Activated naive CD8-positive, alpha-beta T cell treated with anti-CD3 and anti-CD28 coated beads, Interleukin-2, amount 10 ng/mL, durations not matched to agents 7 days and 5 days (primary cell): ENCODE measurements around the gene KIF22. TPM values are rescaled to one million over a fixed set of nuclear protein-coding genes. Genes with fewer than 3 reads are reported as not detected.
"Not testable (repeated sequence)": the region's sequence is repeated elsewhere in the genome, so short reads cannot be mapped to it uniquely, and the experiment has no call there.

ENCODE experiments used
- ATAC-seq: fragments of 150-1000 bp; cut with Tn5 transposase; one replicate; pipeline ENCODE4 v1.10.0; 2021; ENCODE audit warnings: low read depth, moderate library complexity
- POLR2A ChIA-PET: fragments of 350-600 bp; sonication (Branson Sonifier 250); formaldehyde crosslinking; loops from one replicate; lab custom pipeline; 2021; ENCODE audit warnings: antibody characterized with exemption; lab: Charles Lee
- DNase-seq: peaks from one replicate; pipeline ENCODE4 v3.0.0; 2021
- H3K27ac Mint-ChIP-seq: one replicate; pipeline ENCODE4 v1.8.0; 2022; ENCODE audit warnings: mild to moderate bottlenecking, mixed read lengths
- H3K27me3 Mint-ChIP-seq: one replicate; pipeline ENCODE4 v1.8.0; 2022; ENCODE audit warnings: mild to moderate bottlenecking, moderate library complexity, mixed read lengths
- H3K36me3 Mint-ChIP-seq: one replicate; pipeline ENCODE4 v1.8.0; 2021; ENCODE audit warnings: mild to moderate bottlenecking, mixed read lengths
- H3K4me1 Mint-ChIP-seq: one replicate; pipeline ENCODE4 v1.8.0; 2021; ENCODE audit warnings: mixed read lengths
- H3K4me3 Mint-ChIP-seq: one replicate; pipeline ENCODE4 v1.8.0; 2022; ENCODE audit warnings: mild to moderate bottlenecking, moderate library complexity, mixed read lengths
- H3K9me3 Mint-ChIP-seq: one replicate; pipeline ENCODE4 v1.8.0; 2021; ENCODE audit warnings: mixed read lengths
- total RNA-seq, 2 experiments: library from RNA; stranded (reverse); gene quantifications; one replicate each; pipeline ENCODE4 v1.2.3, GENCODE V29; 2021

Gene KIF22
- total RNA-seq, 2 experiments from 2014 or later, result 191 to 199 TPM

DNA sequence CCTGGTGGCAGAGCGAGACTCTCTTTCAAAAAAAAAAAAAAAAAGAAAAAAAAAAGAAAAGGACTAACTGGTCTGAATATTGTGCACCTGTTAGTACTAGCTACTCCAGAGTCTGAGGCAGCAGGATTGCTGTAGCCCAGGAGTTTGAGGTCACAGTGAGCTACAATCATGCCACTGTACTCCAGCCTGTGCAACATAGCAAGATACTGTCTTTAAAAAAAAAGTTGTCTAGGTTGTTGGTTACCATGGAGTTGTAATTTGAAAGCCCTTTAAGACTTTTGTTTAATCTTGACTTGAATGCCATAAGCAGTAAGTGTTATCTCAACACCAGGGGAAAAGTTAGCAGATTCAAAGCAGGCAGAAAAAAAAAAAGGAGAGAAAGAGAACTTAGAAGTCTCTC lies 33.9 kb upstream of the KIF22 start:
- H3K27me3 Mint-ChIP-seq, result no peaks in the 10 kb centered on the region
- H3K4me1 Mint-ChIP-seq, result peaks cover 12% of the 10 kb centered on the region
- no peak for DNase-seq
- no peak overlapping the region for H3K4me3 Mint-ChIP-seq
- POLR2A ChIA-PET, result interaction anchor here (0.7 to 1.4 kb wide), 3 partner anchors 33 to 154 kb away, joined by 3 to 7 read pairs (median 4); no protein-coding TSS in a partner anchor
- no peak for ATAC-seq
- no peak overlapping the region for H3K27ac Mint-ChIP-seq
- no peaks in the 10 kb centered on the region for H3K9me3 Mint-ChIP-seq
- H3K36me3 Mint-ChIP-seq, result no peaks in the 10 kb centered on the region

DNA sequence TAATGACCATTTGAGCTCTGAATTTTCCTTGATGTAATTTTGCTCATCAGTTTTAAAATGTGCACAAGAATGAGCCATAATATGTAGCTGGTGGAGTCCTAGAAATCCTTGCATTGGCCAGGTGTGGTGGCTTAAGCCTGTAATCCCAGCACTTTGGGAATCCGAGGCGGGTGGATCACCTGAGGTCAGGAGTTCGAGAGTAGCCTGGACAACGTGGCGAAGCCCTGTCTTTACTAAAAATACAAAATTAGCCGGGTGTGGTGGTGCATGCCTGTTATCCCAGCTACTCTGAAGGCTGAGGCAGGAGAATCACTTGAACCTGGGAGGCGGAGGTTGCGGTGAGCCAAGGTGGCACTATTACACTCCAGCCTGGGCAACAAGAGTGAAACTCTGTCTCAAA lies 33.5 kb upstream of the KIF22 start:
- not testable (repeated sequence) for H3K27me3 Mint-ChIP-seq, DNase-seq, H3K27ac Mint-ChIP-seq, H3K36me3 Mint-ChIP-seq, ATAC-seq, H3K4me3 Mint-ChIP-seq, H3K9me3 Mint-ChIP-seq
- H3K4me1 Mint-ChIP-seq, result peaks cover 12% of the 10 kb centered on the region
- POLR2A ChIA-PET, result interaction anchor here (0.7 to 1.4 kb wide), 2 partner anchors 32 to 65 kb away, joined by 4 to 7 read pairs; no protein-coding TSS in a partner anchor

DNA sequence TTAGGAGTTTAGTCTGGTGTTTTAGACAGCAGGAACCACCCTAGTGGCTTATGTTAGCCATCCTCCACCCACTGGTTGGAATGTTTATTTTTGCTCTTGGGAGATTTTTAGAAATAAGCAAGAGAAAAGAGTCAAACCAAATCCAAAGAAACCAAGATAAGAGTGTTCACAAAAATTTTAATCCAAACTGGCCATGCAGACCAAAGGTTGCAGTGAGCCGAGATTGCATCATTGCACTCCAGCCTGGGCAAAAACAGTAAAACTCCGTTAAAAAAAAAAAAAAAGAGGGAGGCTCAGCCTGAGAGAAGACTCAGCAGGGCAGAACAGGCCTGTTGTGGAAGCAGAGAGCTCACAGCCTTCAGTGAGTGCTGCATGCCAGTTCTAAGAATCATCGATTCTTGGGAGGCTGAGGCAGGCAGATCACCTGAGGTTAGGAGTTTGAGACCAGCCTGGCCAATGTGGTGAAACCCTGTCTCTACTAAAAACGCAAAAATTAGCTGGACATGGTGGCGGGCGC lies 32.5 kb upstream of the KIF22 start:
- DNase-seq (no peak), ATAC-seq (no peak)
- no peaks in the 10 kb centered on the region for H3K9me3 Mint-ChIP-seq
- no peaks in the 10 kb centered on the region for H3K27me3 Mint-ChIP-seq
- H3K4me1 Mint-ChIP-seq, result peaks cover 12% of the 10 kb centered on the region
- H3K4me3 Mint-ChIP-seq, result no peak overlapping the region
- H3K27ac Mint-ChIP-seq, result no peak overlapping the region
- POLR2A ChIA-PET, result no interaction called here
- H3K36me3 Mint-ChIP-seq, result no peaks in the 10 kb centered on the region

DNA sequence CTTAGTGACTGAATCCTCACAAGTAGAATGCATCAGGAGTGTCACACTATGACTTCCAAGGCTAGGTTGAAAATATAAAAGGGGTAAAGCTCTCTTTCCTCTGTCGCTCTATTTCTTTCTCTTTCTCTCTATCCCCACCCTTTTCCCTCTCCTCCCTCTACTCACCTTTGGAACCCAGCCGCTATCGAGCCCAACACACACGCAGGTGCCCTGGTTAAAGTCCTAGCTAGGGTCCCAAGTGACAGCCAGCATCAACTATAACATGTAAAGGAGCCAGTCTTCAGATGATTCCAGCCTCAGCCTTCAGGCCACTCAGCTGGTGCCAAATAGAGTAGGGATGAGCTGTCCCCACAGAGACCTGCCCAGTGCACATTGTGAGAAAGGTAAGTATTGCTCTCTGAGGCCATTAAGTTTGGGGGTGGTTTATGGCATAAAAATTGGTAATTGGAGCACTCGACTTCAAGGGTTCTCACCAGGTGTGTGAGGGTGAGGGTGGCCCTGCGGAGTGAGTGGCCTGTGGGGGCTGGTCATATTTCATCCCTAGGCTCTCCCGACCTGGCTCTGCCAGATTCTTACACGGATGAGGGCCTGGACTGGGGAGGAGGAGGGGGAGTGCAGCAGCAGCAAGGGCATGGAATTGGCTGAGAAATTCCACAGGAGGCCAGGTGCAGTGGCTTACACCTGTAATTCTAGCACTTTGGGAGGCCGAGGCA lies 29.8 kb upstream of the KIF22 start:
- DNase-seq (no peak), ATAC-seq (no peak)
- Mint-ChIP-seq H3K9me3 (no peaks in the 10 kb centered on the region), H3K4me3 (no peak overlapping the region), H3K27ac (peak overlapping the region; percentile 34), H3K27me3 (no peaks in the 10 kb centered on the region), H3K4me1 (peaks cover 5% of the 10 kb centered on the region), H3K36me3 (no peaks in the 10 kb centered on the region)
- POLR2A ChIA-PET, result no interaction called here

DNA sequence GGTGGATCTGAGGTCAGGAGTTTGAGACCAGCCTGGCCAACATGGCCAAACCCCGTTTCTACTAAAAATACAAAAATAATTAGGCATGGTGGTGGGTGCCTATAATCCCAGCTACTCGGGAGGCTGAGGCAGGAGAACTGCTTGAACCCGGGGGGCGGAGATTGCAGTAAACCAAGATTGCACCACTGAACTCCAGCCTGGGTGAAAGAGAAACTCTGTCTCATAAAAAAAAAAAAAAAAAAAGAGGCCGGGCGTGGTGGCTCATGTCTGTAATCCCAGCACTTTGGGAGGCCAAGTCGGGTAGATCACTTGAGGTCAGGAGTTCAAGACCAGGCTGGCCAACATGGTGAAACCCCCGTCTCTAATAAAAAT lies 29.3 kb upstream of the KIF22 start:
- not testable (repeated sequence) for H3K4me3 Mint-ChIP-seq, H3K36me3 Mint-ChIP-seq, H3K9me3 Mint-ChIP-seq, DNase-seq, H3K27ac Mint-ChIP-seq, H3K27me3 Mint-ChIP-seq, ATAC-seq, H3K4me1 Mint-ChIP-seq
- POLR2A ChIA-PET, result interaction anchor here (0.7 kb wide), 1 partner anchor 262 kb away, joined by 4 read pairs; no protein-coding TSS in a partner anchor

DNA sequence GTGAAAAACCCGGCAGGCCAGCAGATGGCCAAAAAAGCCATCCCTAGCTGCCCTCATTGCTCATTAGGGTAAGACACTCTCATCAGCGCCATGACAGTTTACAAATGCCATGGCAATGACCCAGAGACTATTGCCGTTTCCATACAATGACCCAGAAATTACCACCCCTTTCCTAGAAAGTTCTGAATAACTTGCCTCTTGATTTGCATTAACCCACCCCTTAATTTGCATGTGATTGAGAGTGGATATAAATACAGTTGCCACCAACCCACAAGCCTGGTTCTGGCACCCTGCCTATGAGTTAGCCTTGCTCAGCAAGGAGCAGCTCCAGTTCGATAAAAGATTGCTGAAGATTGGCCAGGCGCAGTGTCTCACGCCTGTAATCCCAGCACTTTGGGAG lies 28.7 kb upstream of the KIF22 start:
- H3K27ac Mint-ChIP-seq, result no peak overlapping the region
- H3K4me1 Mint-ChIP-seq, result peaks cover 2% of the 10 kb centered on the region
- H3K9me3 Mint-ChIP-seq, result no peaks in the 10 kb centered on the region
- no peaks in the 10 kb centered on the region for H3K36me3 Mint-ChIP-seq
- H3K4me3 Mint-ChIP-seq, result no peak overlapping the region
- no peaks in the 10 kb centered on the region for H3K27me3 Mint-ChIP-seq
- POLR2A ChIA-PET, result interaction anchor here (0.7 kb wide), 1 partner anchor 262 kb away, joined by 4 read pairs; no protein-coding TSS in a partner anchor
- DNase-seq (no peak), ATAC-seq (no peak)

DNA sequence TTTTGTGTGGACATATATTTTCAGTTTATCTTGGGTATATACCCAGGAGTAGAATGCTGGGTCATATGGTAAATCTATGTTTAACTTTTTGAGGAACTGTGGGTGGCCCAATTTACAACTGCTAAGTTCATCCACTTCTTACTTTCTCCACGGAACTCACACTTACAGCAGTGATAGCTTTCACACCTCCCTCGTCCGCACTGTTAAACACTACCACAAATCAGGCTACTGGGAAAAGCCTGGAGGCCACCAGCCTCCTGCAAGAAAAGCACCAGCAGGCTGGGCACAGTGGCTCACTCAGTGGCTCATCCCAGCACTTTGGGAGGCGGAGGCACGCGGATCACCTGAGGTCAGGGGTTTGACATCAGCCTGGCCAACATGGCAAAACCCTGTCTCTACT lies 27.2 kb upstream of the KIF22 start:
- POLR2A ChIA-PET, result no interaction called here
- H3K27ac Mint-ChIP-seq, result no peak overlapping the region
- H3K4me1 Mint-ChIP-seq, result peaks cover 2% of the 10 kb centered on the region
- ATAC-seq (no peak), DNase-seq (no peak)
- H3K36me3 Mint-ChIP-seq, result no peaks in the 10 kb centered on the region
- H3K9me3 Mint-ChIP-seq, result no peaks in the 10 kb centered on the region
- H3K27me3 Mint-ChIP-seq, result no peaks in the 10 kb centered on the region
- no peak overlapping the region for H3K4me3 Mint-ChIP-seq

DNA sequence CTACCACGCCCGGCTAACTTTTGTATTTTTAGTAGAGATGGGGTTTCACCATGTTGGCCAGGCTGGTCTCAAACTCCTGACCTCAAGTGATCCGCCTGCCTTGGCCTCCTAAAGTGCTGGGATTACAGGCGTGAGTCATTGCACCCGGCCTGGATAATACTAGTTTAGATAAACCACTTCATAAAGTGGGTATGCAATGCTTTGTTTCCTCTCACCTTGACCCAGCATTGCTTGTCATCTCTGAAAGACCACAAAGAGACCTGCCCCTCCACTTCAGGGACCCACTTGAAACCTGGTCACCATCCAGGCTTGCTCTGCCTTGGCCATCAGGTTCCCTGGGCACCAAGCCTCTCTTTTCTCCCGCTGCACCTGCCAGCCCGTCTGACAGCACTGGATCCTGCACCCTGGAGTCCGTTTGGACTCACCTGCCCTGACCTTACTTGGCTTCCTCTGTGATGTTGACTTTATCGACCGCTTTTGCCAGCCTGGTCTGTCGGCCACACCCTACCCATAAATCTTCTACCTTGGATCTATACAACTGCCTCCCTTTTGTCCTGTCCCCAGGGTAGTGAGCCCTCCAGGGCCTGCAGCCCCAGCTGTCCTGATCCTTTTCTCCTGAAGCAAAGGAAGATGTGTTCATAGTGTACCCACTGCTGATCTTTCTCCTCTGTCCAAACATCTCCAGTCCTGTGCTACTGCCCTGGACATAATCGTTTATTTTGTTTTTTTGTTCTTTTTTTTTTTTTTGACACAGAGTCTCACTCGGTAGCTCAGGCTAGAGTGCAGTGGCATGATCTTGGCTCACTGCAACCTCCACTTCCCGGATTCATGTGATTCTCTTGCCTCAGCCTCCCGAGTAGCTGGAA lies 25.2 kb upstream of the KIF22 start:
- Mint-ChIP-seq H3K36me3 (no peaks in the 10 kb centered on the region), H3K9me3 (no peaks in the 10 kb centered on the region), H3K4me3 (no peak overlapping the region), H3K27me3 (no peaks in the 10 kb centered on the region), H3K4me1 (peaks cover under 1% of the 10 kb centered on the region), H3K27ac (no peak overlapping the region)
- DNase-seq, result no peak
- POLR2A ChIA-PET, result no interaction called here
- ATAC-seq, result no peak

DNA sequence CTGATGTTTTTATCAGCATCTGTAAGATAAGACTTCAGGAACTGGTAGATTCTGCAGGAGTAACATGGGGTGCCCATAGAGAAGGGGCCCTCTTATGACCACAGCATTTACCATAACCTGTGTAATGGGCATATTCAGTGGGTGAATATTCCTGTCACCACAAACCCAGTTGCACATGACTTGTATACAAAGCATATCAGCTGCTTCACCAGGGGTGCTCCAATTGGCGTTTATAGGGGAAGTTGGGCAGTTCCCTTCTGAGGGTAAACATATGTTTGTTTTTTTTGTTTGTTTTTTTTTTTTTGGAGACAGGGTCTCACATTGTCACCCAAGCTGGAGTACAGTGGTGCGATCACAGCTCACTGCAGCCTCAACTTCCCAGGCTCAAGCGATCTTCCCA lies 24.0 kb upstream of the KIF22 start:
- POLR2A ChIA-PET, result interaction anchor here (0.7 kb wide), 1 partner anchor 21 kb away, joined by 4 read pairs; the partner anchor contains the start of gene C16orf54

DNA sequence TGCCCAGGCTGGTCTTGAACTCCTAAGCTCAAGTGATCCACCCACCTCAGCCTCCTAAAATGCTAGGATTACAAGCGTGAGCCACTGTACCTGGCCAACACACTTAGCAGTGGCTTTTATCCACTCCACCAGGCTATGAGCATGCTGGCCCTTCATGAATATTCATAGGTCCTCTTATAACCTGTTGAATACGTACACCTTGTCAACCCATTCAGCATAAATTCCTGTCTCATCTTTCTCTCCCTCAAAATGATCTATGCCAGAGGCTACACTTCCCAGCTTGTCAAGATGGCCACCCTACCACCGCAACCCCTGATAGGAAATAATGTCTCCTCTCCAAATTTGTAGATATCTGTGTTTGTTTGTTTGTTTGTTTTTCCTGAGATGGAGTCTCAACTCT lies 23.5 kb upstream of the KIF22 start:
- Mint-ChIP-seq H3K4me3 (no peak overlapping the region), H3K9me3 (no peaks in the 10 kb centered on the region), H3K36me3 (no peaks in the 10 kb centered on the region), H3K27me3 (no peaks in the 10 kb centered on the region), H3K4me1 (peaks cover 4% of the 10 kb centered on the region), H3K27ac (no peak overlapping the region)
- DNase-seq, result no peak
- no peak for ATAC-seq
- POLR2A ChIA-PET, result interaction anchor here (0.7 kb wide), 1 partner anchor 21 kb away, joined by 4 read pairs; the partner anchor contains the start of gene C16orf54

More for the DNA sequence above, 24.0 kb upstream of the KIF22 start:
- no peak overlapping the region for H3K27ac Mint-ChIP-seq
- H3K9me3 Mint-ChIP-seq, result no peaks in the 10 kb centered on the region
- no peaks in the 10 kb centered on the region for H3K36me3 Mint-ChIP-seq
- H3K4me1 Mint-ChIP-seq, result peaks cover 4% of the 10 kb centered on the region
- H3K4me3 Mint-ChIP-seq, result no peak overlapping the region
- H3K27me3 Mint-ChIP-seq, result no peaks in the 10 kb centered on the region
- ATAC-seq (no peak), DNase-seq (no peak)

DNA sequence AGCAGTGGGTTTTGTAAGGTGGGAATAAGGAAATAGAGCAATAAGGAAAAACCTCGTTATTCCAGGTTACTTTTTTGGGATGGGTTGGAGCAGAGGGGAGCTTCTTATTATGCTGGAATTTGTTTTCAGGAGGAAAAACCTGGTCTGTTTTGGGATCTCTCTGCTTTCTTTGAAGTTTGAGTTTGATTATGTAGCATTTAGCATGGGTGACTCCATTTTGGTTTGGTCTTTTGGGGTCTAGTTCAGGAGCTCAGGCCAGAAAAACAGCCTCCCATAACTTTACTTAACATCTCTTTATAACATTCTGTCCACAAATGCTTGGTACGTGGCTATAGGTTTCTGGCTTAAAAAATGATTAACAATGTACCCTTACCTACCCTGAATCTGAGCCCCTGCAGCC lies 21.0 kb upstream of the KIF22 start:
- POLR2A ChIA-PET, result interaction anchor here (0.6 kb wide), 1 partner anchor 24 kb away, joined by 3 read pairs; the partner anchor contains the start of gene C16orf54
- no peak overlapping the region for H3K27ac Mint-ChIP-seq
- ATAC-seq, result no peak
- no peak for DNase-seq
- H3K4me1 Mint-ChIP-seq, result peaks cover 4% of the 10 kb centered on the region
- H3K36me3 Mint-ChIP-seq, result no peaks in the 10 kb centered on the region
- H3K4me3 Mint-ChIP-seq, result no peak overlapping the region
- H3K27me3 Mint-ChIP-seq, result no peaks in the 10 kb centered on the region
- no peaks in the 10 kb centered on the region for H3K9me3 Mint-ChIP-seq

DNA sequence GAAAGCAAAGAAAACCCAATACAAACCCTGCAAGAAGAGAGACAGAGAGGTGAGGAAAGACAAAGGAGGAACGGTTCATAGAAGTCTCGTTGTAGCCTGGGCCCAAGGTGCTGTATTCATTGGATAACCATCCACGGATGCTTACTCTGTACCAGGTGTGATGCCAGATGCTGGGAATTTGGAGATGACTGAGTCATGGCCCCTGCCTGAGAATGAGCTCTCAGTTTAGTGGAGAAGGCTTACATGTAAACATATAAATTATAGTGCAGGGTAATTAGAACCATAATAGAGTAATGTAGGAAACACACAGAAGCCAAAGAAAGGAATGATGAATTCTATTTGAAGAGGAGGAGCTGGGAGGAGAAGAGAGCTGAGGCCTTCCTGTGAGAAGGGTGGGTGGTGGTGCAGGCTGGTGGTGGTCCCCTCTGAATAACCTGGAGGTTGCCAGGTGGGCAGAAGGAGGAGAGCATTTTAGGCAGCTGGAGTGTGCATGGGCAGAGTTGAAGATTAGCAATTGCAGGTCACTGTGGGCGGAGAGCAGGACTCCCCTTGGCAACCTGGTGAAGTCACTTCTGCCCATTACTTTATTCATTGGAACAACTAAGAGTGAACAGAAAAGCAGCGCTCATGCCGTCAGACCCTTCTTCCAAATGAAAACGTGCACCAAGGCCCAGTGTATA lies 20.2 kb upstream of the KIF22 start:
- H3K36me3 Mint-ChIP-seq, result no peaks in the 10 kb centered on the region
- no peaks in the 10 kb centered on the region for H3K9me3 Mint-ChIP-seq
- no peak overlapping the region for H3K27ac Mint-ChIP-seq
- ATAC-seq (no peak), DNase-seq (no peak)
- H3K4me1 Mint-ChIP-seq, result peaks cover 4% of the 10 kb centered on the region
- no peak overlapping the region for H3K4me3 Mint-ChIP-seq
- POLR2A ChIA-PET, result no interaction called here
- no peaks in the 10 kb centered on the region for H3K27me3 Mint-ChIP-seq

DNA sequence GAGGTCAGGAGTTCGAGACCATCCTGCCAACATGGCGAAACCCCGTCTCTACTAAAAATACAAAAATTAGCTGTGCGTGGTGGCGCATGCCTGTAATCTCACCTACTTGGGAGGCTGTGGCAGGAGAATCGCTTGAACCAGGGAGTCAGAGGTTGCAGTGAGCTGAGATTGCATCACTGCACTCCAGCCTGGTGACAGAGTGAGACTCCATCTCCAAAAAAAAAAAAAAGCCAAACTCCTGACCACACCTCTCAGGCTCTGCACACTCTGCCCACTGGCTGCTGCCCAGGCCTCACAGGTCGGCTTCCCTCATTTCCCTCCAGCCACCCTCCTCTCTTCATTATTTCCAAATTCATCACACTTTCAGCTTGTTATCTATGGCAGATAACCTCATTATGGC lies 18.2 kb upstream of the KIF22 start:
- not testable (repeated sequence) for DNase-seq, H3K4me3 Mint-ChIP-seq, H3K36me3 Mint-ChIP-seq, ATAC-seq, H3K4me1 Mint-ChIP-seq, H3K27me3 Mint-ChIP-seq, H3K27ac Mint-ChIP-seq, H3K9me3 Mint-ChIP-seq
- POLR2A ChIA-PET, result interaction anchor here (0.6 kb wide), 1 partner anchor 55 kb away, joined by 4 read pairs; no protein-coding TSS in a partner anchor
